HUES64 (cell line): ENCODE results near the gene RAPGEF5.
"Not testable (repeated sequence)": the region's sequence is repeated elsewhere in the genome, so short reads cannot be mapped to it uniquely, and the experiment has no call there.

ENCODE experiments used
- H3K27ac ChIP-seq: 2 replicates; pipeline ENCODE4 v1.7.0; 2013; ENCODE audit warnings: low read depth, low read length, inconsistent platforms
- H3K27me3 ChIP-seq: 2 replicates; pipeline ENCODE4 v1.6.1; 2013; ENCODE audit warnings: mild to moderate bottlenecking, low read length; ENCODE audit not compliant: insufficient read depth
- H3K36me3 ChIP-seq: 2 replicates; pipeline ENCODE4 v1.6.1; 2013; ENCODE audit warnings: mild to moderate bottlenecking, low read length; ENCODE audit not compliant: insufficient read depth
- H3K4me1 ChIP-seq: 2 replicates; pipeline ENCODE4 v1.6.1; 2013; ENCODE audit warnings: mild to moderate bottlenecking, low read length, moderate library complexity; ENCODE audit not compliant: insufficient read depth
- H3K4me3 ChIP-seq: 2 replicates; pipeline ENCODE4 v1.5.1; 2013; ENCODE audit warnings: mild to moderate bottlenecking, low read length, moderate library complexity
- H3K9ac ChIP-seq: 2 replicates; pipeline ENCODE4 v1.6.1; 2013; ENCODE audit warnings: mild to moderate bottlenecking, low read depth, low read length
- H3K9me3 ChIP-seq: 2 replicates; pipeline ENCODE4 v1.6.1; 2013; ENCODE audit warnings: low read depth, low read length; ENCODE audit not compliant: insufficient read depth
- WGBS: fragments of 150-250, 120-280 bp; methylation state at CpG from one replicate; pipeline ENCODE4 v1.1.7; 2013; ENCODE audit warnings: missing lambda C conversion rate; 5-methylcytosine and 5-hydroxymethylcytosine counted together

The RAPGEF5 gene

DNA sequence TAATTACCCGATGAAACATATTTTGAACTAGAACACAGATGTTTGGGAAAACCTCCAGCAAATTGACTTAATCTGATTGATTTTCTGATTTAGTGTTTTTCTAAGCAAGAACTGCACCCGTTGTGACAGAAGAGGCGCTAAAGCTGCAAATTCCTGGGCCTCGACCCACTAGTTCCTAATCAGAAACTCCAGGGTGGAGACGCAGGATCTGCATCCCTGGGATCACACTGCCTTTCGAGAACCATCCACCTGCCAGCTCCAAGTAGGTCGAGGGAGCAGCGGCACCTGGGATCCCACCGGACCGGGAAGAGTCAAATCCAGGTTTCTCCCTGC lies 274.4 kb downstream of the RAPGEF5 start:
- peak overlapping the region; percentile 67 for H3K4me3 ChIP-seq
- H3K4me1 ChIP-seq = peaks cover 9% of the 10 kb centered on the region; the same call in 1 of the 2 replicates
- no peaks in the 10 kb centered on the region; the same call in 1 of the 2 replicates for H3K9me3 ChIP-seq
- H3K9ac ChIP-seq = peak overlapping the region; percentile 43; the same call in 1 of the 2 replicates
- WGBS = 14% methylated on average over 10 of the region's 10 CpGs
- H3K36me3 ChIP-seq = no peaks in the 10 kb centered on the region
- peak overlapping the region; percentile 25; the same call in 1 of the 2 replicates for H3K27ac ChIP-seq
- peaks cover 13% of the 10 kb centered on the region for H3K27me3 ChIP-seq

DNA sequence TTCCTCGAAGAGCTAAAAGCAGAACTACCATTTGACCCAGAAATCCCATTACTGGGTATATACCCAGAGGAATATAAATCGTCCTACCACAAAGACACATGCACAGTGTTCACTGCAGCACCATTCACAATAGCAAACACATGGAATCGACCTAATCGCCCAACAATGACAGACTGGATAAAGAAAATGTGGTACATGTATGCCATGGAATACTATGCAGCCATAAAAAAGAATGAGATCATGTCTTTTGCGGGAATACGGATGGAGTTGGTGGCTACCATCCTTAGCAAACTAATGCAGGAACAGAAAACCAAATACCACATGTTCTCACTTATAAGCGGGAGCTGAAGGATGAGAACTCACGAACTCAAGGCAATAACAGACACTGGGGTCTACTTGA lies 276.7 kb downstream of the RAPGEF5 start:
- WGBS = 94% methylated on average over 8 of the region's 8 CpGs

DNA sequence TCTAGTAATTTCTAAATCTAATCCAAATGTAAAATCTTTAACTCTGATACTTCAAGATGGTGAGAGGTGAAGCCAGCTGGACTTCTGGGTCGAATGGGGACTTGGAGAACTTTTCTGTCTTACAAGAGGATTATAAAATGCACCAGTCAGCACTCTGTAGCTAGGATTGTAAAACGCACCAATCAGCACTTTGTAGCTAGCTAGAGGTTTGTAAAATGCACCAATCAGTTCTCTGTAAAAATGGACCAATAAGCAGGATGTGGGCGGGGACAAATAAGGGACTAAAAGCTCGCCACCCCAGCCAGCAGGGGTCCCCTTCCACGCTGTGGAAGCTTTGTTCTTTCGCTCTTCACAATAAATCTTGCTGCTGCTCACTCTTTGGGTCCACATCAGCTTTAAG lies 278.1 kb downstream of the RAPGEF5 start:
- not testable (repeated sequence) for H3K4me3 ChIP-seq, H3K9me3 ChIP-seq, H3K9ac ChIP-seq, H3K36me3 ChIP-seq, H3K27ac ChIP-seq, H3K4me1 ChIP-seq, H3K27me3 ChIP-seq
- WGBS = 93% methylated on average over 6 of the region's 6 CpGs

More for the DNA sequence above, 276.7 kb downstream of the RAPGEF5 start:
- H3K4me3 ChIP-seq, H3K4me1 ChIP-seq, H3K27ac ChIP-seq, H3K9me3 ChIP-seq, H3K9ac ChIP-seq, H3K36me3 ChIP-seq: not testable (repeated sequence)
- H3K27me3 ChIP-seq = peaks cover 13% of the 10 kb centered on the region

DNA sequence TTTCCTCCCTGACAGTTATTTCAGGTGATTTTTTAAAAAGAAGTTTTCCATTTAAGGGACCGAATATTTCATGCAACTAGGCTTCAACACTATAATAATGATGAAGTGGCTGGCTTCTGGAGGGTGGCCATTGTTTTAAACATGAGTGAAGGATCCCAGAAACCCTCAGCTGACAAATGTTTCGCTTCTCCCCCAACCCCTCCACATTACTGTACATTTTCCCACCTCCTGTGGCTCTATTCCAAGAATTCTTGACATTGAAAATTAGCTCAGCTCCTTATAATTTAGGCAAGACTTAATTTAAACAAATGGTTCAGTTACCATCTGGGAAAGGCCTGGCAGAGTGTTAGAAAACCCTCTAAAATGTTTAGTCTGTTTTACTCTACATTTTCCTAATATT lies 281.4 kb downstream of the RAPGEF5 start:
- Histone ChIP-seq H3K4me1 (no peaks in the 10 kb centered on the region), H3K27ac (no peak overlapping the region)
- 96% methylated on average over 1 of the region's 2 CpGs for WGBS

DNA sequence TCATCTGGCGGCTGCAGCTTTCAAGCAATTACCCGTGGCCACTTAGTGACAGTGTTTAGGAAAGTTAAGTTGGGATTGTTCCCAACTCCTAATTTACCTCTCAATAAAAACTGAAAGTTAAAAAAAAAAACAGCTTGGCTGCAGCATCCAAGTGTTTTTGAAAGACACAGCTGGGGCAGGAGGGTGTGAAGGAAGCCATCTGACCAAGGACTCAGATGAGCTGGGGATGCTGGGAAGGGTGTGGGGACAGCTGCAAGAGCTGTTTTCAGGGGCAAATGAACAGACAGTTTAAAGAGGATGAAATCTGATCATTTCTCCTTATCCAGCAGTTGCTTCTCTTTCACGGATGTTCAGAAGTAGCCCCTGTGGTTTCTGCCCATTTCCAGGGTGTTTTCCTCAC lies 282.1 kb downstream of the RAPGEF5 start:
- no peaks in the 10 kb centered on the region for H3K36me3 ChIP-seq
- H3K9me3 ChIP-seq = no peaks in the 10 kb centered on the region
- H3K4me3 ChIP-seq = no peak overlapping the region
- no peak overlapping the region for H3K27ac ChIP-seq
- WGBS = 78% methylated on average over 1 of the region's 3 CpGs
- H3K9ac ChIP-seq = no peak overlapping the region
- no peaks in the 10 kb centered on the region for H3K4me1 ChIP-seq
- no peaks in the 10 kb centered on the region for H3K27me3 ChIP-seq

More for the DNA sequence above, 281.4 kb downstream of the RAPGEF5 start:
- no peaks in the 10 kb centered on the region; the same call in 1 of the 2 replicates for H3K9me3 ChIP-seq
- H3K27me3 ChIP-seq = no peaks in the 10 kb centered on the region
- H3K9ac ChIP-seq = no peak overlapping the region
- no peak overlapping the region for H3K4me3 ChIP-seq
- H3K36me3 ChIP-seq = no peaks in the 10 kb centered on the region
